WTC11 (cell line): ENCODE data around the gene WNT1. TPM values are rescaled to one million over a fixed set of nuclear protein-coding genes. Genes with fewer than 3 reads are reported as not detected.

Experiments
- ATAC-seq: fragments of 200-7000 bp; cut with Tn5 transposase; 2 replicates; pipeline ENCODE4 v1.10.0; 2021; ENCODE audit warnings: mild to moderate bottlenecking, moderate library complexity
- CTCF ChIA-PET: fragments of 300-600 bp; sonication (Branson Sonifier 250); formaldehyde crosslinking; loops from one replicate; lab custom pipeline; 2021; ENCODE audit warnings: antibody characterized with exemption; lab: Charles Lee
- POLR2A ChIA-PET: fragments of 350-600 bp; sonication (Branson Sonifier 250); formaldehyde crosslinking; loops from one replicate; lab custom pipeline; 2021; ENCODE audit warnings: antibody characterized with exemption; lab: Charles Lee
- DNase-seq: peaks from one replicate; pipeline ENCODE4 v3.0.0; 2021; ENCODE audit warnings: low spot score
- H3K27ac Mint-ChIP-seq: 2 replicates; pipeline ENCODE4 v1.8.0; 2021; ENCODE audit warnings: mixed read lengths
- H3K27me3 Mint-ChIP-seq: 2 replicates; pipeline ENCODE4 v1.8.0; 2021; ENCODE audit warnings: low read depth, mild to moderate bottlenecking, moderate library complexity, mixed read lengths
- H3K36me3 Mint-ChIP-seq: 2 replicates; pipeline ENCODE4 v1.8.0; 2021; ENCODE audit warnings: mixed read lengths
- H3K4me1 Mint-ChIP-seq: 2 replicates; pipeline ENCODE4 v1.8.0; 2022; ENCODE audit warnings: mixed read lengths
- H3K4me3 Mint-ChIP-seq: 2 replicates; pipeline ENCODE4 v1.8.0; 2021; ENCODE audit warnings: mild to moderate bottlenecking, moderate library complexity, mixed read lengths
- H3K9me3 Mint-ChIP-seq: 2 replicates; pipeline ENCODE4 v1.8.0; 2021; ENCODE audit warnings: mixed read lengths
- CBFB ChIP-seq: sonication (generic); formaldehyde crosslinking; IDR thresholded peaks from 2 replicates; pipeline ENCODE4 v1.8.1; 2022; ENCODE audit warnings: mild to moderate bottlenecking, low read depth, missing genetic modification reagents
- ELF4 ChIP-seq: sonication (generic); formaldehyde crosslinking; IDR thresholded peaks from 2 replicates; pipeline ENCODE4 v1.8.1; 2022; ENCODE audit warnings: low read depth, mild to moderate bottlenecking, moderate library complexity, missing genetic modification reagents
- ESRRA ChIP-seq: sonication (generic); formaldehyde crosslinking; IDR thresholded peaks from 2 replicates; pipeline ENCODE4 v1.8.1; 2022; ENCODE audit warnings: mild to moderate bottlenecking, missing genetic modification reagents, borderline replicate concordance
- HMGA2 ChIP-seq: fragments of 250-450 bp; sonication (Bioruptor Pico); IDR thresholded peaks from 2 replicates; pipeline ENCODE4 v1.4.0; 2021; ENCODE audit warnings: mild to moderate bottlenecking, moderate library complexity
- JUN ChIP-seq: sonication (generic); formaldehyde crosslinking; IDR thresholded peaks from 2 replicates; pipeline ENCODE4 v1.8.0; 2023; ENCODE audit warnings: mild to moderate bottlenecking, missing genetic modification reagents
- MYBL2 ChIP-seq: sonication (generic); formaldehyde crosslinking; IDR thresholded peaks from 2 replicates; pipeline ENCODE4 v1.8.1; 2023; ENCODE audit warnings: mild to moderate bottlenecking, moderate library complexity, missing genetic modification reagents
- NFATC4 ChIP-seq: fragments of 250-450 bp; sonication (Bioruptor Pico); IDR thresholded peaks from 2 replicates; pipeline ENCODE4 v1.9.0; 2021; ENCODE audit warnings: mild to moderate bottlenecking
- PRRX2 ChIP-seq: fragments of 250-450 bp; sonication (Bioruptor Pico); IDR thresholded peaks from 2 replicates; pipeline ENCODE4 v1.8.0; 2021; ENCODE audit warnings: mild to moderate bottlenecking
- SP1 ChIP-seq: sonication (generic); formaldehyde crosslinking; conservative IDR thresholded peaks from 2 replicates; pipeline ENCODE4 v1.8.1; 2022; ENCODE audit warnings: missing genetic modification reagents
- TEAD4 ChIP-seq: sonication (generic); formaldehyde crosslinking; IDR thresholded peaks from 2 replicates; pipeline ENCODE4 v1.8.0; 2022; ENCODE audit warnings: mild to moderate bottlenecking, missing genetic modification reagents
- ZBTB21 ChIP-seq: sonication (generic); formaldehyde crosslinking; IDR thresholded peaks from 2 replicates; pipeline ENCODE4 v1.8.1; 2023; ENCODE audit warnings: mild to moderate bottlenecking, missing genetic modification reagents, borderline replicate concordance
- ZNF263 ChIP-seq: sonication (generic); formaldehyde crosslinking; IDR thresholded peaks from 2 replicates; pipeline ENCODE4 v1.8.1; 2022; ENCODE audit warnings: low read depth, mild to moderate bottlenecking, moderate library complexity, missing genetic modification reagents
- ZNF416 ChIP-seq: fragments of 250-450 bp; sonication (Bioruptor Pico); IDR thresholded peaks from 2 replicates; pipeline ENCODE4 v1.9.0; 2021; ENCODE audit warnings: mild to moderate bottlenecking, inconsistent platforms
- ZNF423 ChIP-seq: fragments of 250-450 bp; sonication (Bioruptor Pico); IDR thresholded peaks from 2 replicates; pipeline ENCODE4 v2.1.2; 2022; ENCODE audit warnings: mild to moderate bottlenecking, moderate library complexity
- total RNA-seq: library from RNA; stranded (reverse); gene quantifications from 3 replicates; pipeline ENCODE4 v1.2.3, GENCODE V29; 2021
- TF ChIP-seq, protein P1 (sequence below): sonication (generic); formaldehyde crosslinking; IDR thresholded peaks from 2 replicates; pipeline ENCODE4 v1.8.0; 2022; ENCODE audit warnings: mild to moderate bottlenecking, missing genetic modification reagents
- TF ChIP-seq, protein P2 (sequence below): sonication (generic); formaldehyde crosslinking; IDR thresholded peaks from 2 replicates; pipeline ENCODE4 v1.8.1; 2023; ENCODE audit warnings: mild to moderate bottlenecking, missing genetic modification reagents, moderate library complexity
- TF ChIP-seq, protein P3 (sequence below): sonication (generic); formaldehyde crosslinking; IDR thresholded peaks from 2 replicates; pipeline ENCODE4 v1.8.1; 2023; ENCODE audit warnings: mild to moderate bottlenecking, missing genetic modification reagents
- TF ChIP-seq, protein P4 (sequence below): sonication (generic); formaldehyde crosslinking; IDR thresholded peaks from 2 replicates; pipeline ENCODE4 v1.8.1; 2022; ENCODE audit warnings: missing genetic modification reagents, borderline replicate concordance
- TF ChIP-seq, protein P5 (sequence below): sonication (generic); formaldehyde crosslinking; IDR thresholded peaks from 2 replicates; pipeline ENCODE4 v1.8.1; 2022; ENCODE audit warnings: low read depth, missing genetic modification reagents, borderline replicate concordance
- TF ChIP-seq, protein P6 (sequence below): sonication (generic); formaldehyde crosslinking; IDR thresholded peaks from 2 replicates; pipeline ENCODE4 v1.8.0; 2022; ENCODE audit warnings: mild to moderate bottlenecking, missing genetic modification reagents
- TF ChIP-seq, protein P7 (sequence below): fragments of 250-450 bp; sonication (Bioruptor Pico); IDR thresholded peaks from 2 replicates; pipeline ENCODE4 v1.9.0; 2021; ENCODE audit warnings: moderate library complexity, mild to moderate bottlenecking, inconsistent platforms, borderline replicate concordance
- TF ChIP-seq, protein P8 (sequence below): fragments of 250-450 bp; sonication (Bioruptor Pico); IDR thresholded peaks from 2 replicates; pipeline ENCODE4 v1.9.0; 2021; ENCODE audit warnings: mild to moderate bottlenecking
- TF ChIP-seq, protein P9 (sequence below): sonication (generic); formaldehyde crosslinking; IDR thresholded peaks from 2 replicates; pipeline ENCODE4 v1.8.1; 2023; ENCODE audit warnings: mild to moderate bottlenecking, missing genetic modification reagents, moderate library complexity

The WNT1 gene
- total RNA-seq, 1 experiment from 2014 or later = not detected

DNA sequence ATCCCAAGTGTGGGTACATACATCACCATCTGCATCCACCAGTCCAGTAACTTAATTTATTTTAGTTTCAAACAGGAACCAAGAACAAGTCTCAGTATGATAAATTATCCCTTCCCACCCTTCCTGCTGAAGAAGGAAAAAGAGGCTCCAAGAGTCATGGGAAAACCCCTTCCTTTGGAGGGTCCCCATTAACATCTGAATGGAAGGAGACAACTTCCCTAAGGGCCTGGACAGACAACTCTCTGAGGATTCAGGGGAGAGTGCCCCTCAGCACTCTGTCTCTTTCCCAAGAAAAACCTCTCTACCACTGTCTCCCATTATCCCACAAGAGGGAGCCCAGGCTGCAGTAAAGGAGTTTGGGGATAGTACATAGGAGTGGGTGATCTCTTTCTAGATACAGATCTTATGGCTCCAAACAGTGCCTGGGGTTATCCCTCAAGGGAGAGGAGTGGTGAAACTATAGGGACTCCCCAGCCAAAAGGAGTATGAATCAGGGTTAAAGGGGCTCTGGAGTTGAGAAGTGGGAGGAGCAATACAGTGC, 12.8 kb upstream of the WNT1 start:
- H3K27me3 Mint-ChIP-seq = peaks cover 49% of the 10 kb centered on the region
- H3K4me3 Mint-ChIP-seq = no peak overlapping the region
- peak overlapping the region; percentile 97 for H3K27ac Mint-ChIP-seq
- no peaks in the 10 kb centered on the region for H3K9me3 Mint-ChIP-seq
- DNase-seq (no peak), ATAC-seq (peak; percentile 85)
- CTCF ChIA-PET = interaction anchor here (0.6 to 10.3 kb wide), 7 partner anchors 9 to 131 kb away, joined by 3 to 164 read pairs (median 8); partner anchors contain the start of gene WNT1
- H3K36me3 Mint-ChIP-seq = no peaks in the 10 kb centered on the region
- H3K4me1 Mint-ChIP-seq = peaks cover 52% of the 10 kb centered on the region
- TF ChIP-seq, protein P1, sequence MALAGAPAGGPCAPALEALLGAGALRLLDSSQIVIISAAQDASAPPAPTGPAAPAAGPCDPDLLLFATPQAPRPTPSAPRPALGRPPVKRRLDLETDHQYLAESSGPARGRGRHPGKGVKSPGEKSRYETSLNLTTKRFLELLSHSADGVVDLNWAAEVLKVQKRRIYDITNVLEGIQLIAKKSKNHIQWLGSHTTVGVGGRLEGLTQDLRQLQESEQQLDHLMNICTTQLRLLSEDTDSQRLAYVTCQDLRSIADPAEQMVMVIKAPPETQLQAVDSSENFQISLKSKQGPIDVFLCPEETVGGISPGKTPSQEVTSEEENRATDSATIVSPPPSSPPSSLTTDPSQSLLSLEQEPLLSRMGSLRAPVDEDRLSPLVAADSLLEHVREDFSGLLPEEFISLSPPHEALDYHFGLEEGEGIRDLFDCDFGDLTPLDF (CRISPR knock-in tag) = no peak
- no peak for TF ChIP-seq NFATC4 (CRISPR knock-in tag)
- TF ChIP-seq, protein P2, sequence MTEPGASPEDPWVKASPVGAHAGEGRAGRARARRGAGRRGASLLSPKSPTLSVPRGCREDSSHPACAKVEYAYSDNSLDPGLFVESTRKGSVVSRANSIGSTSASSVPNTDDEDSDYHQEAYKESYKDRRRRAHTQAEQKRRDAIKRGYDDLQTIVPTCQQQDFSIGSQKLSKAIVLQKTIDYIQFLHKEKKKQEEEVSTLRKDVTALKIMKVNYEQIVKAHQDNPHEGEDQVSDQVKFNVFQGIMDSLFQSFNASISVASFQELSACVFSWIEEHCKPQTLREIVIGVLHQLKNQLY (CRISPR knock-in tag) = no peak
- TF ChIP-seq ZNF416 (CRISPR knock-in tag) = no peak
- no peak for TF ChIP-seq SP1 (CRISPR knock-in tag)
- TF ChIP-seq ZBTB21 (CRISPR knock-in tag) = no peak
- TF ChIP-seq MYBL2 (CRISPR knock-in tag) = no peak
- TF ChIP-seq ZNF423 (CRISPR knock-in tag) = no peak
- TF ChIP-seq HMGA2 (CRISPR knock-in tag) = no peak
- TF ChIP-seq, protein P3, sequence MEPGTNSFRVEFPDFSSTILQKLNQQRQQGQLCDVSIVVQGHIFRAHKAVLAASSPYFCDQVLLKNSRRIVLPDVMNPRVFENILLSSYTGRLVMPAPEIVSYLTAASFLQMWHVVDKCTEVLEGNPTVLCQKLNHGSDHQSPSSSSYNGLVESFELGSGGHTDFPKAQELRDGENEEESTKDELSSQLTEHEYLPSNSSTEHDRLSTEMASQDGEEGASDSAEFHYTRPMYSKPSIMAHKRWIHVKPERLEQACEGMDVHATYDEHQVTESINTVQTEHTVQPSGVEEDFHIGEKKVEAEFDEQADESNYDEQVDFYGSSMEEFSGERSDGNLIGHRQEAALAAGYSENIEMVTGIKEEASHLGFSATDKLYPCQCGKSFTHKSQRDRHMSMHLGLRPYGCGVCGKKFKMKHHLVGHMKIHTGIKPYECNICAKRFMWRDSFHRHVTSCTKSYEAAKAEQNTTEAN (CRISPR knock-in tag) = no peak
- TF ChIP-seq, protein P4, sequence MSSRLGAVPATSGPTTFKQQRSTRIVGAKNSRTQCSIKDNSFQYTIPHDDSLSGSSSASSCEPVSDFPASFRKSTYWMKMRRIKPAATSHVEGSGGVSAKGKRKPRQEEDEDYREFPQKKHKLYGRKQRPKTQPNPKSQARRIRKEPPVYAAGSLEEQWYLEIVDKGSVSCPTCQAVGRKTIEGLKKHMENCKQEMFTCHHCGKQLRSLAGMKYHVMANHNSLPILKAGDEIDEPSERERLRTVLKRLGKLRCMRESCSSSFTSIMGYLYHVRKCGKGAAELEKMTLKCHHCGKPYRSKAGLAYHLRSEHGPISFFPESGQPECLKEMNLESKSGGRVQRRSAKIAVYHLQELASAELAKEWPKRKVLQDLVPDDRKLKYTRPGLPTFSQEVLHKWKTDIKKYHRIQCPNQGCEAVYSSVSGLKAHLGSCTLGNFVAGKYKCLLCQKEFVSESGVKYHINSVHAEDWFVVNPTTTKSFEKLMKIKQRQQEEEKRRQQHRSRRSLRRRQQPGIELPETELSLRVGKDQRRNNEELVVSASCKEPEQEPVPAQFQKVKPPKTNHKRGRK = no peak
- TF ChIP-seq, protein P5, sequence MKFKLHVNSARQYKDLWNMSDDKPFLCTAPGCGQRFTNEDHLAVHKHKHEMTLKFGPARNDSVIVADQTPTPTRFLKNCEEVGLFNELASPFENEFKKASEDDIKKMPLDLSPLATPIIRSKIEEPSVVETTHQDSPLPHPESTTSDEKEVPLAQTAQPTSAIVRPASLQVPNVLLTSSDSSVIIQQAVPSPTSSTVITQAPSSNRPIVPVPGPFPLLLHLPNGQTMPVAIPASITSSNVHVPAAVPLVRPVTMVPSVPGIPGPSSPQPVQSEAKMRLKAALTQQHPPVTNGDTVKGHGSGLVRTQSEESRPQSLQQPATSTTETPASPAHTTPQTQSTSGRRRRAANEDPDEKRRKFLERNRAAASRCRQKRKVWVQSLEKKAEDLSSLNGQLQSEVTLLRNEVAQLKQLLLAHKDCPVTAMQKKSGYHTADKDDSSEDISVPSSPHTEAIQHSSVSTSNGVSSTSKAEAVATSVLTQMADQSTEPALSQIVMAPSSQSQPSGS (CRISPR knock-in tag) = no peak
- POLR2A ChIA-PET = no interaction called here

DNA sequence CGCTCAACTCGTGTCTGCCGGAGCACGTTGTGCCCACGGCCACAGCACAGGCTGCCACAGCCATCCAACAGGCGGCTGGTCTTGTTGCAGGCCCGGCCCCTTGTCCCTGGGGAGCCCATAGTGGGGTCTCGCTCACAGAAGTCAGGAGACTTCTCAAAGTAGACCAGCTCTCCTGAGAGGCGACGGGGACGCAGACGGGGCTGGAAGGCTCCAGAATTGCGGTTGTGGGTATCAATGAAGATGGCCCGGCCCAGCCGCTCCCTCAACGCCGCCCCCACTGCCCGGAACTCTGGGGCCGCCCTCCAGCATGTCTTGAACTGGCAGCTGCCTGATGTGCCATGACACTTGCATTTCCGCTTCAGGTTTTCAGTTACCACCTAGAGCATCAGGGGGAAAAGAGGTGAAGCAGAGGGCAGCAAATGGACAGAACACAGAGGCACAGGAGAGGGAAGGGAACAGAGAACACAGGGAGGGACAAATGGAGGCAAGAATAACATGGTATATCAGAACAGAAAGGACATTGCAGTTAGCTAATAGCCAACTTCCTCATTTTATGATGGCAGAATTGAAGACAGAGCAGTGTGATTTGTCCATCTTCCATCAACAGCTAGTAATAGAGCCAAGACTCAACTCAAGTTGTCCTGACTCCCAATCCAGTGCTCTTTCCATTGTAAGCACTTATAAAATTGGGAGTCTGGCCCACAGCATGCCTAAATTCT, 11.8 kb upstream of the WNT1 start:
- Mint-ChIP-seq H3K27ac (no peak overlapping the region), H3K9me3 (no peaks in the 10 kb centered on the region), H3K27me3 (peaks cover 52% of the 10 kb centered on the region), H3K4me3 (no peak overlapping the region), H3K4me1 (peaks cover 62% of the 10 kb centered on the region), H3K36me3 (no peaks in the 10 kb centered on the region)
- ATAC-seq = no peak
- TF ChIP-seq ELF4 (CRISPR knock-in tag) (no peak), ZNF263 (CRISPR knock-in tag) (no peak), CBFB (no peak), JUN (CRISPR knock-in tag) (no peak), ESRRA (CRISPR knock-in tag) (no peak), TEAD4 (CRISPR knock-in tag) (no peak), PRRX2 (no peak)
- TF ChIP-seq, protein P6, sequence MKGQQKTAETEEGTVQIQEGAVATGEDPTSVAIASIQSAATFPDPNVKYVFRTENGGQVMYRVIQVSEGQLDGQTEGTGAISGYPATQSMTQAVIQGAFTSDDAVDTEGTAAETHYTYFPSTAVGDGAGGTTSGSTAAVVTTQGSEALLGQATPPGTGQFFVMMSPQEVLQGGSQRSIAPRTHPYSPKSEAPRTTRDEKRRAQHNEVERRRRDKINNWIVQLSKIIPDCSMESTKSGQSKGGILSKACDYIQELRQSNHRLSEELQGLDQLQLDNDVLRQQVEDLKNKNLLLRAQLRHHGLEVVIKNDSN (CRISPR knock-in tag) = no peak
- TF ChIP-seq, protein P7, sequence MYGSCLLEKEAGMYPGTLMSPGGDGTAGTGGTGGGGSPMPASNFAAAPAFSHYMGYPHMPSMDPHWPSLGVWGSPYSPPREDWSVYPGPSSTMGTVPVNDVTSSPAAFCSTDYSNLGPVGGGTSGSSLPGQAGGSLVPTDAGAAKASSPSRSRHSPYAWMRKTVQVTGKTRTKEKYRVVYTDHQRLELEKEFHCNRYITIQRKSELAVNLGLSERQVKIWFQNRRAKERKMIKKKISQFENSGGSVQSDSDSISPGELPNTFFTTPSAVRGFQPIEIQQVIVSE (CRISPR knock-in tag) = no peak
- TF ChIP-seq, protein P8, sequence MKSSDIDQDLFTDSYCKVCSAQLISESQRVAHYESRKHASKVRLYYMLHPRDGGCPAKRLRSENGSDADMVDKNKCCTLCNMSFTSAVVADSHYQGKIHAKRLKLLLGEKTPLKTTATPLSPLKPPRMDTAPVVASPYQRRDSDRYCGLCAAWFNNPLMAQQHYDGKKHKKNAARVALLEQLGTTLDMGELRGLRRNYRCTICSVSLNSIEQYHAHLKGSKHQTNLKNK (CRISPR knock-in tag) = no peak
- TF ChIP-seq, protein P9, sequence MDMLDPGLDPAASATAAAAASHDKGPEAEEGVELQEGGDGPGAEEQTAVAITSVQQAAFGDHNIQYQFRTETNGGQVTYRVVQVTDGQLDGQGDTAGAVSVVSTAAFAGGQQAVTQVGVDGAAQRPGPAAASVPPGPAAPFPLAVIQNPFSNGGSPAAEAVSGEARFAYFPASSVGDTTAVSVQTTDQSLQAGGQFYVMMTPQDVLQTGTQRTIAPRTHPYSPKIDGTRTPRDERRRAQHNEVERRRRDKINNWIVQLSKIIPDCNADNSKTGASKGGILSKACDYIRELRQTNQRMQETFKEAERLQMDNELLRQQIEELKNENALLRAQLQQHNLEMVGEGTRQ (CRISPR knock-in tag) = no peak
- ChIA-PET CTCF (interaction anchor here (0.8 to 11.0 kb wide), 10 partner anchors 8 to 113 kb away, joined by 3 to 164 read pairs (median 9); partner anchors contain the start of genes ARF3, DDN and WNT1), POLR2A (interaction anchor here (0.8 kb wide), 1 partner anchor 9 kb away, joined by 5 read pairs; the partner anchor contains the start of gene ARF3)
- peak; percentile 33 for DNase-seq
